Measurements from ENCODE around the gene PLA2G2F. TPM values are rescaled to one million over a fixed set of nuclear protein-coding genes. Genes with fewer than 3 reads are reported as not detected.

Gene PLA2G2F
- total RNA-seq, 1 donor from 2014 or later = not detected

- no peaks in the 10 kb centered on the region for H3K27me3 ChIP-seq
- TF ChIP-seq CTCF (IDR thresholded peaks at IDR 0.05) = no peak
- H3K27ac ChIP-seq = no peak overlapping the region
- no peak for DNase-seq (ENCODE audit: low spot score in 2 of 2)
- no peak overlapping the region for H3K4me3 ChIP-seq
- H3K9me3 ChIP-seq = no peaks in the 10 kb centered on the region
- no peaks in the 10 kb centered on the region for H3K4me1 ChIP-seq
- no peaks in the 10 kb centered on the region for H3K36me3 ChIP-seq
- intact Hi-C loops (cut with DNase I) = no loop called here
These were observed 39.7 kb downstream of the PLA2G2F start for GRCh38 chr1:20178634-20179370.

- intact Hi-C loops (cut with DNase I) = no loop called here
- Histone ChIP-seq H3K4me1 (no peaks in the 10 kb centered on the region), H3K36me3 (no peaks in the 10 kb centered on the region), H3K27ac (no peak overlapping the region), H3K27me3 (no peaks in the 10 kb centered on the region), H3K9me3 (no peaks in the 10 kb centered on the region), H3K4me3 (no peak overlapping the region)
- TF ChIP-seq CTCF (IDR thresholded peaks at IDR 0.05) = no peak
- DNase-seq (ENCODE audit: low spot score in 2 of 2) = no peak
These were observed 40.4 kb downstream of the PLA2G2F start for GRCh38 chr1:20179371-20180128.

- TF ChIP-seq CTCF (IDR thresholded peaks at IDR 0.05) = no peak
- no peak overlapping the region for H3K27ac ChIP-seq
These were observed 41.2 kb downstream of the PLA2G2F start for GRCh38 chr1:20180129-20180843.

GRCh38 chr1:20180844-20181207 lies 41.7 kb downstream of the PLA2G2F start:
- Histone ChIP-seq H3K9me3 (no peaks in the 10 kb centered on the region), H3K4me3 (no peak overlapping the region), H3K27ac (no peak overlapping the region), H3K36me3 (no peaks in the 10 kb centered on the region), H3K4me1 (no peaks in the 10 kb centered on the region), H3K27me3 (no peaks in the 10 kb centered on the region)
- TF ChIP-seq CTCF (IDR thresholded peaks at IDR 0.05) = no peak
- intact Hi-C loops (cut with DNase I) = no loop called here
- DNase-seq (ENCODE audit: low spot score in 2 of 2) = no peak

More at GRCh38 chr1:20180129-20180843, 41.2 kb downstream of the PLA2G2F start:
- intact Hi-C loops (cut with DNase I) = no loop called here
- Histone ChIP-seq H3K27me3 (no peaks in the 10 kb centered on the region), H3K36me3 (no peaks in the 10 kb centered on the region), H3K4me3 (no peak overlapping the region), H3K4me1 (no peaks in the 10 kb centered on the region), H3K9me3 (no peaks in the 10 kb centered on the region)
- DNase-seq (ENCODE audit: low spot score in 2 of 2) = no peak

- Histone ChIP-seq H3K9me3 (no peaks in the 10 kb centered on the region), H3K27me3 (no peaks in the 10 kb centered on the region), H3K4me1 (no peaks in the 10 kb centered on the region), H3K36me3 (no peaks in the 10 kb centered on the region), H3K4me3 (no peak overlapping the region), H3K27ac (no peak overlapping the region)
- no peak for DNase-seq (ENCODE audit: low spot score in 2 of 2)
- intact Hi-C loops (cut with DNase I) = no loop called here
- no peak for TF ChIP-seq CTCF (IDR thresholded peaks at IDR 0.05)
These were observed 43.3 kb downstream of the PLA2G2F start for GRCh38 chr1:20182415-20182814.
